Measurements from ENCODE around the gene RNF113A.
"Not testable (repeated sequence)": the region's sequence is repeated elsewhere in the genome, so short reads cannot be mapped to it uniquely, and the experiment has no call there.

Gene RNF113A

GRCh38 chrX:119833905-119834304, 37.6 kb downstream of the RNF113A start:
- no peak for DNase-seq (ENCODE audit: low read depth in 2 of 2)

- no peak for DNase-seq (ENCODE audit: low read depth in 2 of 2)
These were observed 43.1 kb downstream of the RNF113A start for GRCh38 chrX:119828446-119828845.

- DNase-seq (ENCODE audit: low read depth in 2 of 2): no peak
These were observed 45.1 kb downstream of the RNF113A start for GRCh38 chrX:119826399-119826959.

- DNase-seq (ENCODE audit: low read depth in 2 of 2): not testable (repeated sequence)
These were observed 47.3 kb downstream of the RNF113A start for GRCh38 chrX:119824221-119824620.

GRCh38 chrX:119821703-119822102, 49.8 kb downstream of the RNF113A start:
- DNase-seq (ENCODE audit: low read depth in 2 of 2): not testable (repeated sequence)

Measured in fibroblast of skin of left quadriceps (primary cell).